Panc1 (cell line): ENCODE results near the gene CLK2. TPM values are rescaled to one million over a fixed set of nuclear protein-coding genes. Genes with fewer than 3 reads are reported as not detected.
"Not testable (repeated sequence)": the region's sequence is repeated elsewhere in the genome, so short reads cannot be mapped to it uniquely, and the experiment has no call there.

Source experiments
- ATAC-seq: fragments of 200-7000 bp; cut with Tn5 transposase; 2 replicates; pipeline ENCODE4 v1.9.1; 2020; ENCODE audit warnings: mild to moderate bottlenecking, moderate library complexity
- BruUV-seq: library from RNA; stranded (reverse); fragments of 400-500 nt; replicated peaks from 2 replicates; lab custom pipeline; 2021; lab: Mats Ljungman, UMichigan
- CTCF ChIA-PET: fragments of 300-600 bp; sonication (Branson Sonifier 250); formaldehyde crosslinking; loops from one replicate; lab custom pipeline; 2022; ENCODE audit warnings: antibody characterized with exemption; lab: Charles Lee
- POLR2A ChIA-PET: fragments of 300-600 bp; sonication (Branson Sonifier 250); formaldehyde crosslinking; loops from one replicate; lab custom pipeline; 2022; ENCODE audit warnings: antibody characterized with exemption; lab: Charles Lee
- DNase-seq: peaks from one replicate; pipeline ENCODE4 v3.0.0-alpha.2; 2010; ENCODE audit warnings: low read depth, low spot score
- H3K27ac ChIP-seq: 2 replicates; pipeline ENCODE4 v1.5.1; 2011; ENCODE audit warnings: mild to moderate bottlenecking, low read length, inconsistent platforms
- H3K27me3 ChIP-seq: fragments of 200-500 bp; sonication (Bioruptor generic); 2 replicates; pipeline ENCODE4 v1.6.0; 2014; ENCODE audit warnings: low read length, inconsistent platforms; ENCODE audit not compliant: control insufficient read depth, insufficient read depth
- H3K36me3 ChIP-seq: fragments of 200-500 bp; sonication (Bioruptor generic); 2 replicates; pipeline ENCODE4 v1.5.1; 2014; ENCODE audit warnings: inconsistent platforms, mild to moderate bottlenecking, low read length, moderate library complexity; ENCODE audit not compliant: control insufficient read depth, insufficient read depth
- H3K4me1 ChIP-seq: 2 replicates; pipeline ENCODE4 v1.5.1; 2011; ENCODE audit warnings: inconsistent platforms, mild to moderate bottlenecking, low read length, moderate library complexity; ENCODE audit not compliant: control insufficient read depth, insufficient read depth
- H3K4me3 ChIP-seq, 2 experiments: 2 replicates each; pipeline ENCODE4 v1.5.1; 2011 to 2012; ENCODE audit warnings: low read depth in 2 of 2, low read length in 2 of 2, mild to moderate bottlenecking in 2 of 2, inconsistent platforms in 1 of 2, moderate library complexity in 1 of 2
- H3K9me3 ChIP-seq: fragments of 200-500 bp; sonication (Bioruptor generic); 2 replicates; pipeline ENCODE4 v1.5.1; 2014; ENCODE audit warnings: low read depth, mild to moderate bottlenecking, inconsistent platforms, low read length, moderate library complexity; ENCODE audit not compliant: control insufficient read depth, insufficient read depth
- CTCF ChIP-seq: fragments of 450-650 bp; IDR thresholded peaks from 2 replicates; pipeline ENCODE4 v1.5.1; 2017; ENCODE audit warnings: mild to moderate bottlenecking
- POLR2AphosphoS5 ChIP-seq: IDR thresholded peaks from 2 replicates; pipeline ENCODE4 v1.6.1; 2012; ENCODE audit warnings: mild to moderate bottlenecking, low read depth, low read length, moderate library complexity
- SIN3A ChIP-seq: IDR thresholded peaks from 2 replicates; pipeline ENCODE4 v1.6.1; 2012; ENCODE audit warnings: low read depth, mild to moderate bottlenecking, low read length, moderate library complexity, borderline replicate concordance; ENCODE audit not compliant: insufficient read depth
- TCF7L2 ChIP-seq: IDR thresholded peaks from 2 replicates; pipeline ENCODE4 v1.6.1; 2011; ENCODE audit warnings: mild to moderate bottlenecking, low read depth, low read length, inconsistent platforms
- in situ Hi-C: cut with HindIII; loops from 2 replicates; pipeline ENCODE4 v1.10.0; 2016; ENCODE audit warnings: low sequenced_read_pairs, low pct_unique_long_range_greater_than_20kb
- intact Hi-C: fragments of 100-400 bp; cut with micrococcal nuclease; formaldehyde crosslinking; loops from one replicate; pipeline ENCODE4 v1.10.0; 2022; ENCODE audit not compliant: unreplicated experiment
- total RNA-seq: library from RNA; stranded (reverse); gene quantifications from one replicate; pipeline ENCODE4 v1.2.1, GENCODE V29; 2021; ENCODE audit not compliant: unreplicated experiment
- TF ChIP-seq, protein P1 (sequence below), 2 experiments: IDR thresholded peaks; 2 replicates each; pipeline ENCODE4 v1.6.1; 2011 to 2012; ENCODE audit warnings: low read depth in 2 of 2, control low read depth in 1 of 2, low read length in 1 of 2, mild to moderate bottlenecking in 1 of 2, moderate library complexity in 1 of 2; ENCODE audit not compliant: insufficient read depth in 1 of 2

CLK2 gene
- total RNA-seq, 1 experiment from 2014 or later = 43.6 TPM

DNA sequence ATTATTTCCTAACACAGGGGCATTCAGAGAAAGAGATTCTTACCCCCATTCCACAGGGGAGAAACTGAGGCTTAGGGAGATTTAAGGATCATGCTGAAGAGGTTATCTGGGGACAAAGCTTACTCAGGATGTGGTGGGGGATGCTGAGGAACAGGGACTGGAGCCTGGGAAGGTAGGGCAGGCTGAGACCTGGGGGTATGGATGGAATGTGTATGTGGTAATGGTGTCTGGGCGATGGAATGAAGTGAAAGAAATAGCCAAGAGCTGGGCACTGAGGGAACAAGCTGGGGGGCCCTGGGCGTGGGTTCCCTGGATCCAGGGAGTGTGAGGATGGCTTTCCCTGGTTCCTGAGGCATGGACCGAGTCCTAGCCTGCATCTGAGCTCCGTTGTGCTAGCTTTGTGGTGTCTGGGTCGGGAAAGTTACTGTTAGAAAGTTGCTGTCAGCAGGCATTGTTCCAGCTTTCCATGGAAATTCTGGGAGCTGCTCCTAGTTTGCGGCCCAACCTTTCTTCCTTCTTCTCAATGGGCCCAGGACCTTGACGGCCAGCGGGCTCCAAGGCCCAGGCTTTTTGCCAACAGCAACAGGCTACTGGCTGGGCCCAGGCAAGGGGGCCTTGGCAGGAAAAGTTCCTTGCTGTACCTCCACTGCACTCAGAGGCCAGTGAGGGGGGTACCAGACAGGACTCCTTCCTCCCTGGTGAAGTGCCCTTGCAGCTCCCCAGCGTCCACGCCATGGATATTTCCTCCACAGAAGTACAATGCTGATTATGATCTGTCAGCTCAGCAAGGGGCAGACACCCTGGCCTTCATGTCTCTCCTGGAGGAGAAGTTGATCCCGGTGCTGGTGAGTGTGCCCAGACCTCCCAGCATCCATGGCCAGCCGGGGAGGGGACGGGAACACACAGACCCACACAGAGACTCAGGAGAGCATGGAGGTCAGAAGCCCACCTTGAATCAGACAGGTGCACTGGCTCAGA is 41.0 kb downstream of the CLK2 start:
- H3K4me1 ChIP-seq, ATAC-seq, BruUV-seq, H3K4me3 ChIP-seq, in situ Hi-C loops, H3K36me3 ChIP-seq, H3K9me3 ChIP-seq, intact Hi-C loops, POLR2A ChIA-PET, DNase-seq, H3K27ac ChIP-seq, H3K27me3 ChIP-seq: not testable (repeated sequence)
- CTCF ChIA-PET = interaction anchor here (0.5 kb wide), 1 partner anchor 96 kb away, joined by 3 read pairs; no protein-coding TSS in a partner anchor

GRCh38 chr1:155231302-155231701 is 42.0 kb downstream of the CLK2 start:
- H3K36me3 ChIP-seq, H3K27ac ChIP-seq, H3K27me3 ChIP-seq, BruUV-seq, POLR2A ChIA-PET, H3K9me3 ChIP-seq, H3K4me1 ChIP-seq, ATAC-seq, H3K4me3 ChIP-seq, intact Hi-C loops, in situ Hi-C loops, DNase-seq: not testable (repeated sequence)
- CTCF ChIA-PET = interaction anchor here (0.5 kb wide), 1 partner anchor 95 kb away, joined by 3 read pairs; no protein-coding TSS in a partner anchor

DNA sequence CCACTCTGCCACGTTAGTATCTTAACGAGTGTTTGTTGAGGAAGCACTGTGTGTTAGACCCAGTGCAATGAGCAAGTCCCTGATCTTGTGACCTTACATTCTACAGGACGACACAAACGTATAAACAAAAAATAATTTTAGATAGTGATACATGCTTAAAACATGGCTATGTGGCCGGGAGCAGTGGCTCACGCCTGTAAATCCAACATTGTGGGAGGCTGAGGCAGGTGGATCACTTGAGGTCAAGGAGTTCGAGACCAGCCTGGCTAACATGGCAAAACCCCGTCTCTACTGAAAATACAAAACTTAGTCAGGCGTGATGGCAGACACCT is 45.2 kb downstream of the CLK2 start:
- ChIA-PET CTCF (no interaction called here), POLR2A (no interaction called here)
- peak overlapping the region; percentile 97 for H3K27ac ChIP-seq
- H3K4me3 ChIP-seq = peak overlapping the region; percentile 51 to 74
- no peak for DNase-seq
- H3K27me3 ChIP-seq = no peaks in the 10 kb centered on the region
- BruUV-seq = no TSS peak
- no peaks in the 10 kb centered on the region for H3K36me3 ChIP-seq
- in situ Hi-C loops = no loop called here
- intact Hi-C loops = no loop called here
- ATAC-seq = no peak
- H3K4me1 ChIP-seq = peaks cover 32% of the 10 kb centered on the region
- no peak for TF ChIP-seq CTCF
- TF ChIP-seq SIN3A = no peak
- TF ChIP-seq POLR2AphosphoS5 = no peak
- TF ChIP-seq, protein P1, sequence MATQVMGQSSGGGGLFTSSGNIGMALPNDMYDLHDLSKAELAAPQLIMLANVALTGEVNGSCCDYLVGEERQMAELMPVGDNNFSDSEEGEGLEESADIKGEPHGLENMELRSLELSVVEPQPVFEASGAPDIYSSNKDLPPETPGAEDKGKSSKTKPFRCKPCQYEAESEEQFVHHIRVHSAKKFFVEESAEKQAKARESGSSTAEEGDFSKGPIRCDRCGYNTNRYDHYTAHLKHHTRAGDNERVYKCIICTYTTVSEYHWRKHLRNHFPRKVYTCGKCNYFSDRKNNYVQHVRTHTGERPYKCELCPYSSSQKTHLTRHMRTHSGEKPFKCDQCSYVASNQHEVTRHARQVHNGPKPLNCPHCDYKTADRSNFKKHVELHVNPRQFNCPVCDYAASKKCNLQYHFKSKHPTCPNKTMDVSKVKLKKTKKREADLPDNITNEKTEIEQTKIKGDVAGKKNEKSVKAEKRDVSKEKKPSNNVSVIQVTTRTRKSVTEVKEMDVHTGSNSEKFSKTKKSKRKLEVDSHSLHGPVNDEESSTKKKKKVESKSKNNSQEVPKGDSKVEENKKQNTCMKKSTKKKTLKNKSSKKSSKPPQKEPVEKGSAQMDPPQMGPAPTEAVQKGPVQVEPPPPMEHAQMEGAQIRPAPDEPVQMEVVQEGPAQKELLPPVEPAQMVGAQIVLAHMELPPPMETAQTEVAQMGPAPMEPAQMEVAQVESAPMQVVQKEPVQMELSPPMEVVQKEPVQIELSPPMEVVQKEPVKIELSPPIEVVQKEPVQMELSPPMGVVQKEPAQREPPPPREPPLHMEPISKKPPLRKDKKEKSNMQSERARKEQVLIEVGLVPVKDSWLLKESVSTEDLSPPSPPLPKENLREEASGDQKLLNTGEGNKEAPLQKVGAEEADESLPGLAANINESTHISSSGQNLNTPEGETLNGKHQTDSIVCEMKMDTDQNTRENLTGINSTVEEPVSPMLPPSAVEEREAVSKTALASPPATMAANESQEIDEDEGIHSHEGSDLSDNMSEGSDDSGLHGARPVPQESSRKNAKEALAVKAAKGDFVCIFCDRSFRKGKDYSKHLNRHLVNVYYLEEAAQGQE (IDR thresholded peaks at IDR 0.05; ENCODE audit: insufficient read depth in 1 of 2, low read depth in 2 of 2, low read length in 1 of 2) = no peak
- TF ChIP-seq TCF7L2 = no peak
- no peaks in the 10 kb centered on the region for H3K9me3 ChIP-seq
